Measurements from ENCODE around the gene ADAM22.

Gene ADAM22

GRCh38 chr7:88044069-88044468 lies 110.0 kb downstream of the ADAM22 start:
- H3K4me1 ChIP-seq (ENCODE audit: low read depth, poor library complexity, severe bottlenecking) = peaks cover 59% of the 10 kb centered on the region

GRCh38 chr7:88046839-88047573 lies 113.0 kb downstream of the ADAM22 start:
- Histone ChIP-seq H4K20me1 (ENCODE audit: insufficient read depth) (0 out of 2 replicates have a peak, but pooled peaks cover 7% of the 10 kb centered on the region), H3K4me3 (IDR thresholded peaks at IDR 0.05; ENCODE audit: insufficient read depth, low read depth, low read length) (no peak overlapping the region), H3K9ac (no peak overlapping the region), H3K27me3 (ENCODE audit: insufficient read depth, low read depth) (no peaks in the 10 kb centered on the region), H2AFZ (ENCODE audit: low read depth) (no peak overlapping the region), H3K4me2 (no peak overlapping the region), H3K79me2 (ENCODE audit: insufficient read depth, low read depth) (no peaks in the 10 kb centered on the region), H3K27ac (no peak overlapping the region), H3K36me3 (ENCODE audit: insufficient read depth) (no peaks in the 10 kb centered on the region), H3K4me1 (ENCODE audit: low read depth, poor library complexity, severe bottlenecking) (peaks cover 45% of the 10 kb centered on the region)
- no peak for TF ChIP-seq CTCF (conservative IDR thresholded peaks at IDR 0.05; ENCODE audit: low read depth, low read length)

More at GRCh38 chr7:88044069-88044468, 110.0 kb downstream of the ADAM22 start:
- H3K27ac ChIP-seq = no peak overlapping the region
- no peaks in the 10 kb centered on the region for H3K36me3 ChIP-seq (ENCODE audit: insufficient read depth)
- H2AFZ ChIP-seq (ENCODE audit: low read depth) = no peak overlapping the region
- TF ChIP-seq CTCF (conservative IDR thresholded peaks at IDR 0.05; ENCODE audit: low read depth, low read length) = no peak
- no peaks in the 10 kb centered on the region for H3K27me3 ChIP-seq (ENCODE audit: insufficient read depth, low read depth)
- no peak overlapping the region for H3K9ac ChIP-seq
- H3K4me2 ChIP-seq = no peak overlapping the region
- no peak overlapping the region for H3K4me3 ChIP-seq (IDR thresholded peaks at IDR 0.05; ENCODE audit: insufficient read depth, low read depth, low read length)
- no peaks in the 10 kb centered on the region for H3K79me2 ChIP-seq (ENCODE audit: insufficient read depth, low read depth)
- H4K20me1 ChIP-seq (ENCODE audit: insufficient read depth) = 0 out of 2 replicates have a peak, but pooled peaks cover 8% of the 10 kb centered on the region

- Histone ChIP-seq H4K20me1 (ENCODE audit: insufficient read depth) (no peaks in the 10 kb centered on the region), H3K27me3 (ENCODE audit: insufficient read depth, low read depth) (no peaks in the 10 kb centered on the region)
- TF ChIP-seq CTCF (conservative IDR thresholded peaks at IDR 0.05; ENCODE audit: low read depth, low read length) = no peak
Observed at GRCh38 chr7:88057655-88058054, 123.6 kb downstream of the ADAM22 start.

GRCh38 chr7:88062238-88062637 lies 128.2 kb downstream of the ADAM22 start:
- no peak overlapping the region for H3K4me3 ChIP-seq (IDR thresholded peaks at IDR 0.05; ENCODE audit: insufficient read depth, low read depth, low read length)
- no peaks in the 10 kb centered on the region for H3K36me3 ChIP-seq (ENCODE audit: insufficient read depth)
- no peaks in the 10 kb centered on the region for H3K27me3 ChIP-seq (ENCODE audit: insufficient read depth, low read depth)
- H3K9ac ChIP-seq = no peak overlapping the region
- H3K27ac ChIP-seq = no peak overlapping the region
- no peaks in the 10 kb centered on the region for H3K79me2 ChIP-seq (ENCODE audit: insufficient read depth, low read depth)
- H2AFZ ChIP-seq (ENCODE audit: low read depth) = no peak overlapping the region
- H4K20me1 ChIP-seq (ENCODE audit: insufficient read depth) = no peaks in the 10 kb centered on the region
- no peak overlapping the region for H3K4me2 ChIP-seq
- TF ChIP-seq CTCF (conservative IDR thresholded peaks at IDR 0.05; ENCODE audit: low read depth, low read length) = no peak
- no peaks in the 10 kb centered on the region for H3K4me1 ChIP-seq (ENCODE audit: low read depth, poor library complexity, severe bottlenecking)

More at GRCh38 chr7:88057655-88058054, 123.6 kb downstream of the ADAM22 start:
- Histone ChIP-seq H3K4me2 (no peak overlapping the region), H3K4me1 (ENCODE audit: low read depth, poor library complexity, severe bottlenecking) (no peaks in the 10 kb centered on the region), H3K9ac (no peak overlapping the region), H3K36me3 (ENCODE audit: insufficient read depth) (no peaks in the 10 kb centered on the region), H3K27ac (no peak overlapping the region), H2AFZ (ENCODE audit: low read depth) (no peak overlapping the region), H3K4me3 (IDR thresholded peaks at IDR 0.05; ENCODE audit: insufficient read depth, low read depth, low read length) (no peak overlapping the region), H3K79me2 (ENCODE audit: insufficient read depth, low read depth) (no peaks in the 10 kb centered on the region)
